ENCODE data around the gene MAP3K14. TPM values are rescaled to one million over a fixed set of nuclear protein-coding genes. Genes with fewer than 3 reads are reported as not detected.

Gene MAP3K14
- polyA plus RNA-seq (2012; ENCODE audit: low read depth, missing spikeins): 12.4 TPM

DNA sequence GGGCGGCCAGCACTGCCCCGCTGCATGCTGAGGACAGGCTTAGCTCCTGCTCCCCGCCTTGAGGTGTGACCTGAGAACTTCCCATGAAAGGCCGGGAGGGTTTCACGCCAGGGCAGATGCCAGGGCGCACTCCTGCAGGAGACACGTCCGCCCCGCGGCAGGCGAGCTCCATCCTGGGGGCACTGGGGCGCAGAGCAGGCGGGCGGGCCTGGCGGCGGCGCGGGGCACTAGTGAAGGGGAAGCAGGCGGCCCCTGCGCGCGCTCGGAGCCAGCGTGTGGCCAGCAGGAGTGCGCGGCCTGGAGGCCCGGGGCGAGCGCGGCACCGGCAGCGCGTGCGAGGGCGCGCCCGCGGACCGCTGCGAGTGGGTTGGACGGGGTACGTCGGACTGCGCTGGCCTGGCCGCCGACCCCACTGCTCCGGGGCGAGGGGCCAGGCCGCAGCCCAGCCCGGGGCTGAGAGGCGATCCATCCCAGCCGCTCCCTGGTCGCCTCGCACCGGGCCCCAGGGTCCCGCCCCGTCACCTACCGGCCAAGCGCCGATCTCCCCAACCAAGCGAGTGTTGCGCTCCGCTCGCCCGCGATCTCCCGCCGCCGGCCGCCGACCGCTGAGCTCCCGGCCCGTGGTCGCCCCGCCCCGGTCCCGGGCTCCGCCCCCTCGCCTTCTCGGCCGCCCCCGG, at the start of gene MAP3K14:
MAP3K14 (minus strand) TSS at position 587 of the 677 bp plus-strand sequence. CDS start 26,275 bp downstream, outside the sequence.
- FAIRE-seq (peak; percentile 20), DNase-seq (ENCODE audit: insufficient read length, low spot score) (no peak)
- TF ChIP-seq POU2F2 (IDR thresholded peaks at IDR 0.05; ENCODE audit: low read depth, low read length): no peak
- no peak for TF ChIP-seq PAX5 (IDR thresholded peaks at IDR 0.05; ENCODE audit: insufficient read depth, low read length, severe bottlenecking)
- peak; percentile 74 for TF ChIP-seq TAF1 (IDR thresholded peaks at IDR 0.05; ENCODE audit: low read depth, low read length)
- peak; percentile 82 for TF ChIP-seq POLR2A (IDR thresholded peaks at IDR 0.05; ENCODE audit: low read depth, low read length)
- no peak; the same call in 1 of the 2 replicates for TF ChIP-seq POLR2AphosphoS5 (IDR thresholded peaks at IDR 0.05; ENCODE audit: low read depth, low read length)
- no peak for TF ChIP-seq SPI1 (IDR thresholded peaks at IDR 0.05; ENCODE audit: low read depth, low read length)

DNA sequence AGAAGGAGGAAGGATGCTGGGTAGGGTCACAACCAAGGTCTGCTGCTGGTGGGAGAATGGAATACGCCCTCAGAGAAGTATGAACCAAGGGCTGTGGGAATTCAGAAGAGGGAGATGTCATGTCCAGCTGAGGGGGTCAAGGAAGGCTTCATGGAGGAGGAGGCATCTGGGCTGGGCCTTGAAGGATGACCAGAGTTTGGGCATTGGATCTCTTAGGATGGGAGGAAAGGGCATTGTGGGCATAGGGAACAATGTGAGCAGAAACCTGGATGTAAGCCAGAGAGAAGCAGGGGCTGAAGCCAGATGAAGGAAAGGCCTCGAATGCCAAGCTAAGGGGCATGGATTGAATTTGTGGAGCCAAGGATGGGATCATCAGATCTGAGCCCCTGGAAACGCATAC, 49.2 kb upstream of the MAP3K14 start:
- no peak for FAIRE-seq
- no peak for DNase-seq (ENCODE audit: insufficient read length, low spot score)
- TF ChIP-seq SPI1 (IDR thresholded peaks at IDR 0.05; ENCODE audit: low read depth, low read length) (no peak), PAX5 (IDR thresholded peaks at IDR 0.05; ENCODE audit: insufficient read depth, low read length, severe bottlenecking) (no peak), POLR2A (IDR thresholded peaks at IDR 0.05; ENCODE audit: low read depth, low read length) (no peak), POU2F2 (IDR thresholded peaks at IDR 0.05; ENCODE audit: low read depth, low read length) (no peak), TAF1 (IDR thresholded peaks at IDR 0.05; ENCODE audit: low read depth, low read length) (no peak), POLR2AphosphoS5 (IDR thresholded peaks at IDR 0.05; ENCODE audit: low read depth, low read length) (no peak)

DNA sequence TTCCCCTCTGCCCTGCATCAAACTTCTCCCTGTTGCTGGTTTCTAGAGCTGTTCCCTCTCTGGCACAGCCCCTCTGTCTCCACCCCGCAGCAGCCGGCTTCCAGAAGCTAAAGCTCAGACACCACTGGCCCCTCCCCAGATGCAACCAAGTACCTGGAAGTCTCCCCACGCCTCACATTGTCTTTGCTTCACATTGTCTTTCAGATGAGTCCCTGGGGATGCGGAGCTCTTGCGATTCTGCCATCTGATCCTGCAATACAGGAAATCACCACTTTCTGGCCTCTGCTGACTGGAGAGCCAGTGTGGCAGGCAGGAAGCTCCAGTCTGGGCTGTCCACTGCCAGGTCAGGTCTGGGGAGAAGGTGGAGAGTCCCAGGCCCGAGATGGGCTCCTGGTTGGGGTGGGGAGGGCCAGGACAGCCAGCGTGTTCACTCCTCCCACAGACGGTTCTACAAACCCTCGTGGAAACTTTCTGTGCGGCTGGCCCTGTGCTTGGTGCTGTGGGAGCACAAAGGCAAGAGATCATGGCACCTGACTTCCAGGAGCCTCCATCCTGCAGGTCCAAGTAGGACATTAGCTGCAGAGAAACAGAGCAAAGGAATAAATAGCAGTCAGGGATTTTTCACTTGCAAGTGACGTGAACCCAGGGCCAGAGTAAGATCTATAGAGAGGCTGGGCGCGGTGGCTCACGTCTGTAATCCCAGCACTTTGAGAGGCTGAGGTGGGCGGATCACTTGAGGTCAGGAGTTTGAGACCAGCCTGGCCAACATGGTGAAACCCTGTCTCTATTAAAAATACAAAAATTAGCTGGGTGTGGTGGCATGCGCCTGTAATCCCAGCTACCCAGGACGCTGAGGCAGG, 47.9 kb upstream of the MAP3K14 start:
- DNase-seq (ENCODE audit: insufficient read length, low spot score) (no peak), FAIRE-seq (no peak)
- TF ChIP-seq PAX5 (IDR thresholded peaks at IDR 0.05; ENCODE audit: insufficient read depth, low read length, severe bottlenecking) (no peak), POLR2AphosphoS5 (IDR thresholded peaks at IDR 0.05; ENCODE audit: low read depth, low read length) (no peak), TAF1 (IDR thresholded peaks at IDR 0.05; ENCODE audit: low read depth, low read length) (no peak), POLR2A (IDR thresholded peaks at IDR 0.05; ENCODE audit: low read depth, low read length) (no peak), POU2F2 (IDR thresholded peaks at IDR 0.05; ENCODE audit: low read depth, low read length) (no peak), SPI1 (IDR thresholded peaks at IDR 0.05; ENCODE audit: low read depth, low read length) (no peak)

GRCh38 chr17:45363498-45363897, 46.7 kb upstream of the MAP3K14 start:
- DNase-seq (ENCODE audit: insufficient read length, low spot score) (no peak), FAIRE-seq (no peak)
- TF ChIP-seq POLR2A (IDR thresholded peaks at IDR 0.05; ENCODE audit: low read depth, low read length) (no peak), PAX5 (IDR thresholded peaks at IDR 0.05; ENCODE audit: insufficient read depth, low read length, severe bottlenecking) (no peak), POLR2AphosphoS5 (IDR thresholded peaks at IDR 0.05; ENCODE audit: low read depth, low read length) (no peak), SPI1 (IDR thresholded peaks at IDR 0.05; ENCODE audit: low read depth, low read length) (no peak), TAF1 (IDR thresholded peaks at IDR 0.05; ENCODE audit: low read depth, low read length) (no peak), POU2F2 (IDR thresholded peaks at IDR 0.05; ENCODE audit: low read depth, low read length) (no peak)

- DNase-seq (ENCODE audit: insufficient read length, low spot score) (no peak), FAIRE-seq (no peak)
- TF ChIP-seq POLR2A (IDR thresholded peaks at IDR 0.05; ENCODE audit: low read depth, low read length) (no peak), POU2F2 (IDR thresholded peaks at IDR 0.05; ENCODE audit: low read depth, low read length) (no peak), POLR2AphosphoS5 (IDR thresholded peaks at IDR 0.05; ENCODE audit: low read depth, low read length) (no peak), TAF1 (IDR thresholded peaks at IDR 0.05; ENCODE audit: low read depth, low read length) (no peak), PAX5 (IDR thresholded peaks at IDR 0.05; ENCODE audit: insufficient read depth, low read length, severe bottlenecking) (no peak), SPI1 (IDR thresholded peaks at IDR 0.05; ENCODE audit: low read depth, low read length) (no peak)
Observed at GRCh38 chr17:45361976-45362375, 45.2 kb upstream of the MAP3K14 start.

DNA sequence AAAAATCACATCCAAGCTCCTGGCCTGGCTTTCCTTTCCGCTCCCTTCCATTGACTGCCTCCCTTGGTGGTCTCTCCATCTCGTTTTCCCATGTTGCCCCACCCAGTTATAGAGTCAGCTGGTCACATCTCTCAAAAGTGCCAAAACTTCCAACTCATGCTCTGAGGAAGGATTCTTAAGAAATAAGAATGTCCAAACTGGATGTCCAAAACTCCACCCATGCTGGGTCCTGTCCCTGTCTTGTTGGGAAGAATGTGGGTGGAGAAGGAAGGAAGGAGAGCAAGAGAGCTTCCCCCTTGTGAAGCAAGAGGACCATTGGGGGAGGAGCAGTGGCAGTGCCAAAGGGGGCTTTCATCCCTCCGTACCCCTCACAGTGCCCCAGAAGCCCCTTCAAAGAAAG, 44.6 kb upstream of the MAP3K14 start:
- TF ChIP-seq TAF1 (IDR thresholded peaks at IDR 0.05; ENCODE audit: low read depth, low read length) (no peak), PAX5 (IDR thresholded peaks at IDR 0.05; ENCODE audit: insufficient read depth, low read length, severe bottlenecking) (no peak), POLR2AphosphoS5 (IDR thresholded peaks at IDR 0.05; ENCODE audit: low read depth, low read length) (no peak), POU2F2 (IDR thresholded peaks at IDR 0.05; ENCODE audit: low read depth, low read length) (no peak), POLR2A (IDR thresholded peaks at IDR 0.05; ENCODE audit: low read depth, low read length) (no peak), SPI1 (IDR thresholded peaks at IDR 0.05; ENCODE audit: low read depth, low read length) (no peak)
- DNase-seq (ENCODE audit: insufficient read length, low spot score) (no peak), FAIRE-seq (no peak)

DNA sequence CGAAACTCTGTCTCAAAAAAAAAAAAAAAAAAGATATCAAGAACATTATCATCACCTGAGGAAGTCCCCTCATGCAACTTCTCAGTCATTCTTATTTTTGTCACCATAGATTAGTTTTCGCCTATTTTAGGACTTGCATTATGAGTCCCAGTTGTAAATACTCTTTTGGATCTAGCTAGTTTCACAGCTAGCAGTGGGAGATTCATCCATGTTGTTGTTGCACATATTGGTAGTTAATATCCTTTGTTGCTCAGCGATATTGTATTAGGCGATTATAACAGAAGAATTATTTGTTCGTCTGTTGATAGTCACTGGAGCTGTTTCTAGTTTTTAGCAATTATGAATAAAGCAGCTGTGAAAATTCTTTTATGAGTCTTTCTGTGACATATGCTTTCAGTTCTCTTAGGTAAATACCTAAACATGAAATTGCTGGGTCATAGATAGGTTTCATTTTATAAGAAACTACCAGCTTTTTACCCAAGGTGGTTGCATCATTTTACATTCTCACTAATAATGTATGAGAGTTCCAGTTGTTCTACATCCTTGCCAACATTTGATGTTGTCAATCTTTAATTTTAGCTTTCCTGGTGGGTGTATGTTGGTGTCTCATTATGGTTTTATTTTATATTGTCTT, 40.7 kb upstream of the MAP3K14 start:
- no peak for FAIRE-seq
- DNase-seq (ENCODE audit: insufficient read length, low spot score): no peak
- no peak for TF ChIP-seq PAX5 (IDR thresholded peaks at IDR 0.05; ENCODE audit: insufficient read depth, low read length, severe bottlenecking)
- no peak for TF ChIP-seq POLR2AphosphoS5 (IDR thresholded peaks at IDR 0.05; ENCODE audit: low read depth, low read length)
- no peak for TF ChIP-seq POU2F2 (IDR thresholded peaks at IDR 0.05; ENCODE audit: low read depth, low read length)
- no peak for TF ChIP-seq TAF1 (IDR thresholded peaks at IDR 0.05; ENCODE audit: low read depth, low read length)
- no peak for TF ChIP-seq SPI1 (IDR thresholded peaks at IDR 0.05; ENCODE audit: low read depth, low read length)
- no peak for TF ChIP-seq POLR2A (IDR thresholded peaks at IDR 0.05; ENCODE audit: low read depth, low read length)

DNA sequence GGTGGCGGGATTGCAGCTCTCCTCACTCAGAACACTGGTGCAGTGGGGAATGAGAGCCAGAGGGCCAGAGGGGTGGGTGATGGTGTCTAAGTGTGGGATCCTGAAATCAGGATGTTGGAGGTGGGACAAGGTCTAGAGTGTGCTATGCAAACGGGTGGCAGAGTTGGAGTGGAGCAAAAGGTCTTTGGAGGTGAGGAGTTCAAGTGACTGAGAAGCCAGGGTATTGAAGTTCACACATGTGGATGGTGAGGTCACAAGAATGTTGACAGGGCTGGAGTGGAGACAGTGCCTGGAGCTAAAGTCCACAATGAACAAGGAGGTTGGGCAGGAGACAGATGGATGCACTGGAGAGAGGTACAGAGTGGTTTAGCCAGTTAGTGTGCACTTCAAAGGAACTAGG, 38.3 kb upstream of the MAP3K14 start:
- DNase-seq (ENCODE audit: insufficient read length, low spot score): no peak
- TF ChIP-seq POLR2AphosphoS5 (IDR thresholded peaks at IDR 0.05; ENCODE audit: low read depth, low read length): no peak
- no peak for TF ChIP-seq SPI1 (IDR thresholded peaks at IDR 0.05; ENCODE audit: low read depth, low read length)
- TF ChIP-seq PAX5 (IDR thresholded peaks at IDR 0.05; ENCODE audit: insufficient read depth, low read length, severe bottlenecking): no peak
- TF ChIP-seq POLR2A (IDR thresholded peaks at IDR 0.05; ENCODE audit: low read depth, low read length): no peak
- TF ChIP-seq POU2F2 (IDR thresholded peaks at IDR 0.05; ENCODE audit: low read depth, low read length): no peak
- TF ChIP-seq TAF1 (IDR thresholded peaks at IDR 0.05; ENCODE audit: low read depth, low read length): no peak
- peak; percentile 13 for FAIRE-seq
